WTC11 (cell line): ENCODE data around the gene CYB561D2. TPM values are rescaled to one million over a fixed set of nuclear protein-coding genes. Genes with fewer than 3 reads are reported as not detected.

Experiments
- ATAC-seq: fragments of 200-7000 bp; cut with Tn5 transposase; 2 replicates; pipeline ENCODE4 v1.10.0; 2021; ENCODE audit warnings: mild to moderate bottlenecking, moderate library complexity
- CTCF ChIA-PET: fragments of 300-600 bp; sonication (Branson Sonifier 250); formaldehyde crosslinking; loops from one replicate; lab custom pipeline; 2021; ENCODE audit warnings: antibody characterized with exemption; lab: Charles Lee
- POLR2A ChIA-PET: fragments of 350-600 bp; sonication (Branson Sonifier 250); formaldehyde crosslinking; loops from one replicate; lab custom pipeline; 2021; ENCODE audit warnings: antibody characterized with exemption; lab: Charles Lee
- DNase-seq: peaks from one replicate; pipeline ENCODE4 v3.0.0; 2021; ENCODE audit warnings: low spot score
- H3K27ac Mint-ChIP-seq: 2 replicates; pipeline ENCODE4 v1.8.0; 2021; ENCODE audit warnings: mixed read lengths
- H3K27me3 Mint-ChIP-seq: 2 replicates; pipeline ENCODE4 v1.8.0; 2021; ENCODE audit warnings: low read depth, mild to moderate bottlenecking, moderate library complexity, mixed read lengths
- H3K36me3 Mint-ChIP-seq: 2 replicates; pipeline ENCODE4 v1.8.0; 2021; ENCODE audit warnings: mixed read lengths
- H3K4me1 Mint-ChIP-seq: 2 replicates; pipeline ENCODE4 v1.8.0; 2022; ENCODE audit warnings: mixed read lengths
- H3K4me3 Mint-ChIP-seq: 2 replicates; pipeline ENCODE4 v1.8.0; 2021; ENCODE audit warnings: mild to moderate bottlenecking, moderate library complexity, mixed read lengths
- H3K9me3 Mint-ChIP-seq: 2 replicates; pipeline ENCODE4 v1.8.0; 2021; ENCODE audit warnings: mixed read lengths
- CBFB ChIP-seq: sonication (generic); formaldehyde crosslinking; IDR thresholded peaks from 2 replicates; pipeline ENCODE4 v1.8.1; 2022; ENCODE audit warnings: mild to moderate bottlenecking, low read depth, missing genetic modification reagents
- E2F4 ChIP-seq: sonication (generic); formaldehyde crosslinking; IDR thresholded peaks from 2 replicates; pipeline ENCODE4 v1.8.1; 2022; ENCODE audit warnings: low read depth, mild to moderate bottlenecking, moderate library complexity, missing genetic modification reagents, borderline replicate concordance
- EMX1 ChIP-seq: fragments of 250-450 bp; sonication (Bioruptor Pico); IDR thresholded peaks from 2 replicates; pipeline ENCODE4 v1.8.0; 2021; ENCODE audit warnings: mild to moderate bottlenecking
- ESRRA ChIP-seq: sonication (generic); formaldehyde crosslinking; IDR thresholded peaks from 2 replicates; pipeline ENCODE4 v1.8.1; 2022; ENCODE audit warnings: mild to moderate bottlenecking, missing genetic modification reagents, borderline replicate concordance
- ETV6 ChIP-seq: sonication (generic); formaldehyde crosslinking; IDR thresholded peaks from 2 replicates; pipeline ENCODE4 v1.8.1; 2022; ENCODE audit warnings: mild to moderate bottlenecking, missing genetic modification reagents
- HMGXB4 ChIP-seq: sonication (generic); formaldehyde crosslinking; IDR thresholded peaks from 2 replicates; pipeline ENCODE4 v1.8.1; 2023; ENCODE audit warnings: mild to moderate bottlenecking, moderate library complexity, missing genetic modification reagents
- KAT7 ChIP-seq: sonication (generic); formaldehyde crosslinking; IDR thresholded peaks from 2 replicates; pipeline ENCODE4 v1.8.1; 2023; ENCODE audit warnings: missing genetic modification reagents, mild to moderate bottlenecking, borderline replicate concordance
- MYBL2 ChIP-seq: sonication (generic); formaldehyde crosslinking; IDR thresholded peaks from 2 replicates; pipeline ENCODE4 v1.8.1; 2023; ENCODE audit warnings: mild to moderate bottlenecking, moderate library complexity, missing genetic modification reagents
- OVOL2 ChIP-seq: fragments of 250-450 bp; sonication (Bioruptor Pico); IDR thresholded peaks from 2 replicates; pipeline ENCODE4 v1.9.0; 2021; ENCODE audit warnings: mild to moderate bottlenecking, borderline replicate concordance
- RELA ChIP-seq: sonication (generic); formaldehyde crosslinking; IDR thresholded peaks from 2 replicates; pipeline ENCODE4 v1.8.1; 2022; ENCODE audit warnings: missing genetic modification reagents, mild to moderate bottlenecking, borderline replicate concordance
- RORB ChIP-seq: fragments of 250-450 bp; sonication (Bioruptor Pico); IDR thresholded peaks from 2 replicates; pipeline ENCODE4 v1.9.0; 2021; ENCODE audit warnings: mild to moderate bottlenecking
- SP1 ChIP-seq: sonication (generic); formaldehyde crosslinking; conservative IDR thresholded peaks from 2 replicates; pipeline ENCODE4 v1.8.1; 2022; ENCODE audit warnings: missing genetic modification reagents
- TCF7 ChIP-seq: sonication (generic); formaldehyde crosslinking; IDR thresholded peaks from 2 replicates; pipeline ENCODE4 v1.8.0; 2022; ENCODE audit warnings: mild to moderate bottlenecking, low read depth, missing genetic modification reagents, moderate library complexity
- ZBTB21 ChIP-seq: sonication (generic); formaldehyde crosslinking; IDR thresholded peaks from 2 replicates; pipeline ENCODE4 v1.8.1; 2023; ENCODE audit warnings: mild to moderate bottlenecking, missing genetic modification reagents, borderline replicate concordance
- ZNF232 ChIP-seq: sonication (generic); formaldehyde crosslinking; IDR thresholded peaks from 2 replicates; pipeline ENCODE4 v1.8.0; 2022; ENCODE audit warnings: mild to moderate bottlenecking, missing genetic modification reagents
- ZNF317 ChIP-seq: sonication (generic); formaldehyde crosslinking; IDR thresholded peaks from 2 replicates; pipeline ENCODE4 v1.8.1; 2023; ENCODE audit warnings: low read depth, mild to moderate bottlenecking, moderate library complexity, missing genetic modification reagents, borderline replicate concordance
- ZNF512 ChIP-seq: sonication (generic); formaldehyde crosslinking; IDR thresholded peaks from 2 replicates; pipeline ENCODE4 v1.8.1; 2022; ENCODE audit warnings: missing genetic modification reagents, borderline replicate concordance
- total RNA-seq: library from RNA; stranded (reverse); gene quantifications from 3 replicates; pipeline ENCODE4 v1.2.3, GENCODE V29; 2021
- TF ChIP-seq, protein P1 (sequence below): fragments of 250-450 bp; sonication (Bioruptor Pico); IDR thresholded peaks from 2 replicates; pipeline ENCODE4 v1.9.0; 2021; ENCODE audit warnings: mild to moderate bottlenecking
- TF ChIP-seq, protein P2 (sequence below): sonication (generic); formaldehyde crosslinking; IDR thresholded peaks from 2 replicates; pipeline ENCODE4 v1.8.0; 2022; ENCODE audit warnings: missing genetic modification reagents
- TF ChIP-seq, protein P3 (sequence below): sonication (generic); formaldehyde crosslinking; IDR thresholded peaks from 2 replicates; pipeline ENCODE4 v1.8.1; 2023; ENCODE audit warnings: mild to moderate bottlenecking, missing genetic modification reagents, moderate library complexity
- TF ChIP-seq, protein P4 (sequence below): sonication (generic); formaldehyde crosslinking; IDR thresholded peaks from 2 replicates; pipeline ENCODE4 v1.8.0; 2022; ENCODE audit warnings: mild to moderate bottlenecking, missing genetic modification reagents
- TF ChIP-seq, protein P5 (sequence below): fragments of 200-600 bp; IDR thresholded peaks from 2 replicates; pipeline ENCODE4 v1.8.0; 2022; ENCODE audit warnings: antibody characterized with exemption

CYB561D2 gene
- total RNA-seq, 1 experiment from 2014 or later, result 9.8 TPM

- TF ChIP-seq RORB (CRISPR knock-in tag), result no peak
Measured at GRCh38 chr3:50322115-50322385, 28.6 kb upstream of the CYB561D2 start (continued).

DNA sequence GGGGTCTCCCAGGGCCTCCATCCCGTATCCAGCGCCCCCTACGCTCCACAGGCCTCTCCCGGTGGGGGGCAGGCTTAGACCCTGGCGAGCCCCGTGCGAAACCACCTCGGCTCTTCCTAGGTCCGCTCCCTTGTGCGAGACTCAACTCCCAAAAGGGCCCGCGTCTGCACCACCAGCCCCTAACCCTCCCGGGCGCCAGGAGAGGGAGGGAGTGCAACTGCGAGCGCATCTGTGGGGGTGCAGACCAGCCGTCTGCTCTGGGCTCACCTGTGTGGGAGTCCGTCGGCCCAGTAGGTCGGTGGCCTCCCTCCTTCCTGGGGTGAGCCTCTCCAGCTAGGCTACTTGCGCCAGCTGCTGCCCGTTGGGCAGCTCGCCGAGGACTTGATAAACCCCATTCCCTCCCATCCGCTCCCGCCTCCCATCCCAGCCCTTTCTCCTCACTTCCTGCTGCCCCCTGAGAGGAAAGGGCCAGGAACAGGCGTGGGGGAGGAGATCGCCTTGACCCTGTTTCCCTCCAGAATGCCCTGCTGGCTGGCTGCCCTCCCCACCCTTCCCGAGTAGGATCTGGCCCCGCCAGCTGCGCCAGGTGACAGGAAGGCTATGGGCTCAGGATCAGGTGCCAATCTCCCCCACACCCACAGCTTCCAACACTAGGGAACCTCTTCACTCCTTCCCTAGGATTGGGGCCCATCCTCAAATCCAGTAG lies 28.1 kb upstream of the CYB561D2 start, which contains the start of gene HYAL2:
TSS of gene HYAL2 (minus strand) at position 360 of the 706 bp plus-strand sequence. CDS start 2,256 bp downstream, outside the sequence.
- POLR2A ChIA-PET, result interaction anchor here (1.5 to 2.0 kb wide), 2 partner anchors 15 to 23 kb away, joined by 5 to 8 read pairs; partner anchors contain the start of genes HYAL3 and NAA80
- H3K9me3 Mint-ChIP-seq, result no peaks in the 10 kb centered on the region
- DNase-seq (peak; percentile 65), ATAC-seq (peak; percentile 6)
- H3K4me1 Mint-ChIP-seq, result peaks cover 42% of the 10 kb centered on the region
- H3K36me3 Mint-ChIP-seq, result peaks cover 28% of the 10 kb centered on the region
- peak within 1 kb of the TSS; percentile 97 for H3K27ac Mint-ChIP-seq
- H3K4me3 Mint-ChIP-seq, result peak within 1 kb of the TSS; percentile 88
- H3K27me3 Mint-ChIP-seq, result no peaks in the 10 kb centered on the region
- CTCF ChIA-PET, result interaction anchor here (0.8 to 5.5 kb wide), 16 partner anchors 14 to 131 kb away, joined by 3 to 95 read pairs (median 6); partner anchors contain the start of genes CYB561D2, GNAT1, HYAL1 and HYAL3
- peak; percentile 70; the same call in 1 of the 2 replicates for TF ChIP-seq KAT7 (CRISPR knock-in tag)
- no peak for TF ChIP-seq TCF7 (CRISPR knock-in tag)
- no peak for TF ChIP-seq EMX1
- TF ChIP-seq ZBTB21 (CRISPR knock-in tag), result peak; percentile 22; the same call in 1 of the 2 replicates
- TF ChIP-seq MYBL2 (CRISPR knock-in tag), result no peak
- no peak for TF ChIP-seq ZNF317
- TF ChIP-seq ESRRA, result 0 out of 2 replicates have a peak, but pooled peaks have one; percentile 54
- no peak for TF ChIP-seq RELA (CRISPR knock-in tag)
- TF ChIP-seq CBFB, result 0 out of 2 replicates have a peak, but pooled peaks have one; percentile 3
- TF ChIP-seq, protein P1, sequence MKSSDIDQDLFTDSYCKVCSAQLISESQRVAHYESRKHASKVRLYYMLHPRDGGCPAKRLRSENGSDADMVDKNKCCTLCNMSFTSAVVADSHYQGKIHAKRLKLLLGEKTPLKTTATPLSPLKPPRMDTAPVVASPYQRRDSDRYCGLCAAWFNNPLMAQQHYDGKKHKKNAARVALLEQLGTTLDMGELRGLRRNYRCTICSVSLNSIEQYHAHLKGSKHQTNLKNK (CRISPR knock-in tag), result no peak
- TF ChIP-seq OVOL2 (CRISPR knock-in tag), result no peak
- TF ChIP-seq E2F4 (CRISPR knock-in tag), result no peak
- 0 out of 2 replicates have a peak, but pooled peaks have one; percentile 43 for TF ChIP-seq SP1 (CRISPR knock-in tag)
- peak; percentile 85; the same call in 1 of the 2 replicates for TF ChIP-seq ETV6 (CRISPR knock-in tag)
- no peak for TF ChIP-seq HMGXB4 (CRISPR knock-in tag)
- TF ChIP-seq, protein P2, sequence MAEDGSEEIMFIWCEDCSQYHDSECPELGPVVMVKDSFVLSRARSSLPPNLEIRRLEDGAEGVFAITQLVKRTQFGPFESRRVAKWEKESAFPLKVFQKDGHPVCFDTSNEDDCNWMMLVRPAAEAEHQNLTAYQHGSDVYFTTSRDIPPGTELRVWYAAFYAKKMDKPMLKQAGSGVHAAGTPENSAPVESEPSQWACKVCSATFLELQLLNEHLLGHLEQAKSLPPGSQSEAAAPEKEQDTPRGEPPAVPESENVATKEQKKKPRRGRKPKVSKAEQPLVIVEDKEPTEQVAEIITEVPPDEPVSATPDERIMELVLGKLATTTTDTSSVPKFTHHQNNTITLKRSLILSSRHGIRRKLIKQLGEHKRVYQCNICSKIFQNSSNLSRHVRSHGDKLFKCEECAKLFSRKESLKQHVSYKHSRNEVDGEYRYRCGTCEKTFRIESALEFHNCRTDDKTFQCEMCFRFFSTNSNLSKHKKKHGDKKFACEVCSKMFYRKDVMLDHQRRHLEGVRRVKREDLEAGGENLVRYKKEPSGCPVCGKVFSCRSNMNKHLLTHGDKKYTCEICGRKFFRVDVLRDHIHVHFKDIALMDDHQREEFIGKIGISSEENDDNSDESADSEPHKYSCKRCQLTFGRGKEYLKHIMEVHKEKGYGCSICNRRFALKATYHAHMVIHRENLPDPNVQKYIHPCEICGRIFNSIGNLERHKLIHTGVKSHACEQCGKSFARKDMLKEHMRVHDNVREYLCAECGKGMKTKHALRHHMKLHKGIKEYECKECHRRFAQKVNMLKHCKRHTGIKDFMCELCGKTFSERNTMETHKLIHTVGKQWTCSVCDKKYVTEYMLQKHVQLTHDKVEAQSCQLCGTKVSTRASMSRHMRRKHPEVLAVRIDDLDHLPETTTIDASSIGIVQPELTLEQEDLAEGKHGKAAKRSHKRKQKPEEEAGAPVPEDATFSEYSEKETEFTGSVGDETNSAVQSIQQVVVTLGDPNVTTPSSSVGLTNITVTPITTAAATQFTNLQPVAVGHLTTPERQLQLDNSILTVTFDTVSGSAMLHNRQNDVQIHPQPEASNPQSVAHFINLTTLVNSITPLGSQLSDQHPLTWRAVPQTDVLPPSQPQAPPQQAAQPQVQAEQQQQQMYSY (CRISPR knock-in tag), result peak; percentile 64; the same call in 1 of the 2 replicates
- no peak for TF ChIP-seq ZNF232 (CRISPR knock-in tag)
- TF ChIP-seq, protein P3, sequence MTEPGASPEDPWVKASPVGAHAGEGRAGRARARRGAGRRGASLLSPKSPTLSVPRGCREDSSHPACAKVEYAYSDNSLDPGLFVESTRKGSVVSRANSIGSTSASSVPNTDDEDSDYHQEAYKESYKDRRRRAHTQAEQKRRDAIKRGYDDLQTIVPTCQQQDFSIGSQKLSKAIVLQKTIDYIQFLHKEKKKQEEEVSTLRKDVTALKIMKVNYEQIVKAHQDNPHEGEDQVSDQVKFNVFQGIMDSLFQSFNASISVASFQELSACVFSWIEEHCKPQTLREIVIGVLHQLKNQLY (CRISPR knock-in tag), result no peak
- TF ChIP-seq, protein P4, sequence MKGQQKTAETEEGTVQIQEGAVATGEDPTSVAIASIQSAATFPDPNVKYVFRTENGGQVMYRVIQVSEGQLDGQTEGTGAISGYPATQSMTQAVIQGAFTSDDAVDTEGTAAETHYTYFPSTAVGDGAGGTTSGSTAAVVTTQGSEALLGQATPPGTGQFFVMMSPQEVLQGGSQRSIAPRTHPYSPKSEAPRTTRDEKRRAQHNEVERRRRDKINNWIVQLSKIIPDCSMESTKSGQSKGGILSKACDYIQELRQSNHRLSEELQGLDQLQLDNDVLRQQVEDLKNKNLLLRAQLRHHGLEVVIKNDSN (CRISPR knock-in tag), result no peak
- TF ChIP-seq ZNF512, result no peak
- TF ChIP-seq, protein P5, sequence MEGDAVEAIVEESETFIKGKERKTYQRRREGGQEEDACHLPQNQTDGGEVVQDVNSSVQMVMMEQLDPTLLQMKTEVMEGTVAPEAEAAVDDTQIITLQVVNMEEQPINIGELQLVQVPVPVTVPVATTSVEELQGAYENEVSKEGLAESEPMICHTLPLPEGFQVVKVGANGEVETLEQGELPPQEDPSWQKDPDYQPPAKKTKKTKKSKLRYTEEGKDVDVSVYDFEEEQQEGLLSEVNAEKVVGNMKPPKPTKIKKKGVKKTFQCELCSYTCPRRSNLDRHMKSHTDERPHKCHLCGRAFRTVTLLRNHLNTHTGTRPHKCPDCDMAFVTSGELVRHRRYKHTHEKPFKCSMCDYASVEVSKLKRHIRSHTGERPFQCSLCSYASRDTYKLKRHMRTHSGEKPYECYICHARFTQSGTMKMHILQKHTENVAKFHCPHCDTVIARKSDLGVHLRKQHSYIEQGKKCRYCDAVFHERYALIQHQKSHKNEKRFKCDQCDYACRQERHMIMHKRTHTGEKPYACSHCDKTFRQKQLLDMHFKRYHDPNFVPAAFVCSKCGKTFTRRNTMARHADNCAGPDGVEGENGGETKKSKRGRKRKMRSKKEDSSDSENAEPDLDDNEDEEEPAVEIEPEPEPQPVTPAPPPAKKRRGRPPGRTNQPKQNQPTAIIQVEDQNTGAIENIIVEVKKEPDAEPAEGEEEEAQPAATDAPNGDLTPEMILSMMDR, result no peak
